ENCODE measurements around the gene ADD2. TPM values are rescaled to one million over a fixed set of nuclear protein-coding genes. Genes with fewer than 3 reads are reported as not detected.

Gene ADD2
- total RNA-seq, 1 donor from 2014 or later, result 1.1 TPM

DNA sequence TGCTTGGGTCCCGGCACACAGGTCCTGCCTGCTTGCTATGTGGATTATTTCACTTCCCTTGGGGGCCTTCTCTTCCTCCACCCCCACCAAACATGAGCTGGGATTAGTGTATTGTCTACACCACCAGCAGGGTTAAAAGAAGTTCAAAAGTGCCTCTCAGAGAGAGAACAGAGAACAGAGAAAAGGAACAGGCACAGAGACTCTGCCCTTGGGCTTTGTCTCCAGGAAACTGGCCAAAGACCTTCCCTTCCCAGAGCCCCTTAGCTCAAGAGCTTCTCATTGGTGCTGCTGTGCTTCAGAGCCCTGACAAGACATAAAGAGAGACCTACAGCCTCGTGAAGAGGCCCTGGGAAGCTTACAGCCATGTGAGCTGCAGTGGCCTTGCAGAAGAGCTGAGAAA is 29.5 kb upstream of the ADD2 start:
- Mint-ChIP-seq H3K4me3 (ENCODE audit: low read depth) (no peak overlapping the region), H3K27ac (no peak overlapping the region), H3K4me1 (ENCODE audit: low read depth) (no peaks in the 10 kb centered on the region), H3K36me3 (ENCODE audit: insufficient read depth) (no peaks in the 10 kb centered on the region), H3K9me3 (ENCODE audit: low read depth) (peaks cover 8% of the 10 kb centered on the region), H3K27me3 (peaks cover 67% of the 10 kb centered on the region)
- DNase-seq (ENCODE audit: low spot score, unreplicated experiment), result no peak
- TF ChIP-seq, protein P1, sequence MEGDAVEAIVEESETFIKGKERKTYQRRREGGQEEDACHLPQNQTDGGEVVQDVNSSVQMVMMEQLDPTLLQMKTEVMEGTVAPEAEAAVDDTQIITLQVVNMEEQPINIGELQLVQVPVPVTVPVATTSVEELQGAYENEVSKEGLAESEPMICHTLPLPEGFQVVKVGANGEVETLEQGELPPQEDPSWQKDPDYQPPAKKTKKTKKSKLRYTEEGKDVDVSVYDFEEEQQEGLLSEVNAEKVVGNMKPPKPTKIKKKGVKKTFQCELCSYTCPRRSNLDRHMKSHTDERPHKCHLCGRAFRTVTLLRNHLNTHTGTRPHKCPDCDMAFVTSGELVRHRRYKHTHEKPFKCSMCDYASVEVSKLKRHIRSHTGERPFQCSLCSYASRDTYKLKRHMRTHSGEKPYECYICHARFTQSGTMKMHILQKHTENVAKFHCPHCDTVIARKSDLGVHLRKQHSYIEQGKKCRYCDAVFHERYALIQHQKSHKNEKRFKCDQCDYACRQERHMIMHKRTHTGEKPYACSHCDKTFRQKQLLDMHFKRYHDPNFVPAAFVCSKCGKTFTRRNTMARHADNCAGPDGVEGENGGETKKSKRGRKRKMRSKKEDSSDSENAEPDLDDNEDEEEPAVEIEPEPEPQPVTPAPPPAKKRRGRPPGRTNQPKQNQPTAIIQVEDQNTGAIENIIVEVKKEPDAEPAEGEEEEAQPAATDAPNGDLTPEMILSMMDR (IDR thresholded peaks at IDR 0.05; ENCODE audit: unreplicated experiment), result no peak

DNA sequence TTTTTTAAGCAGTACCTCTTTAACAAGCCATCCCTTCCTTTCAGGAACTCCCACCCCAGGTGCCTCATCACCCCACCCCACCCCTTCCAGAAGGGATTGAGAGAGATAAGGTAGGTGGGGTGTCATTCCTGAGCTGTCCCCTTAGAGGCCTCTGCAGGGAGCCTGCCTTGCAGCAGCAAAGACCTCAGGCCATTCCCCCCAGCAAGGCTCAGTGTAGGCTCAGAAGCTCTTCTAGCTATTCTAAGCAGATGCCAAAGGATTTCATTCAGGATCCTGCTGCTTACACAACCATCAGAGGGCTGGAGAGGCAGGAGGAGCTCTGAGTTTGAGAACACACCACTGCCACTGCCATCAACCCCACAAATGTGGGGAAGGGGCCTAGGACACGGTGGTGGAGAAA is 28.3 kb upstream of the ADD2 start:
- Mint-ChIP-seq H3K27ac (no peak overlapping the region), H3K27me3 (peaks cover 72% of the 10 kb centered on the region), H3K4me1 (ENCODE audit: low read depth) (no peaks in the 10 kb centered on the region), H3K4me3 (ENCODE audit: low read depth) (no peak overlapping the region), H3K9me3 (ENCODE audit: low read depth) (peaks cover 8% of the 10 kb centered on the region), H3K36me3 (ENCODE audit: insufficient read depth) (no peaks in the 10 kb centered on the region)
- DNase-seq (ENCODE audit: low spot score, unreplicated experiment), result no peak
- TF ChIP-seq, protein P1 (IDR thresholded peaks at IDR 0.05; ENCODE audit: unreplicated experiment), result no peak

DNA sequence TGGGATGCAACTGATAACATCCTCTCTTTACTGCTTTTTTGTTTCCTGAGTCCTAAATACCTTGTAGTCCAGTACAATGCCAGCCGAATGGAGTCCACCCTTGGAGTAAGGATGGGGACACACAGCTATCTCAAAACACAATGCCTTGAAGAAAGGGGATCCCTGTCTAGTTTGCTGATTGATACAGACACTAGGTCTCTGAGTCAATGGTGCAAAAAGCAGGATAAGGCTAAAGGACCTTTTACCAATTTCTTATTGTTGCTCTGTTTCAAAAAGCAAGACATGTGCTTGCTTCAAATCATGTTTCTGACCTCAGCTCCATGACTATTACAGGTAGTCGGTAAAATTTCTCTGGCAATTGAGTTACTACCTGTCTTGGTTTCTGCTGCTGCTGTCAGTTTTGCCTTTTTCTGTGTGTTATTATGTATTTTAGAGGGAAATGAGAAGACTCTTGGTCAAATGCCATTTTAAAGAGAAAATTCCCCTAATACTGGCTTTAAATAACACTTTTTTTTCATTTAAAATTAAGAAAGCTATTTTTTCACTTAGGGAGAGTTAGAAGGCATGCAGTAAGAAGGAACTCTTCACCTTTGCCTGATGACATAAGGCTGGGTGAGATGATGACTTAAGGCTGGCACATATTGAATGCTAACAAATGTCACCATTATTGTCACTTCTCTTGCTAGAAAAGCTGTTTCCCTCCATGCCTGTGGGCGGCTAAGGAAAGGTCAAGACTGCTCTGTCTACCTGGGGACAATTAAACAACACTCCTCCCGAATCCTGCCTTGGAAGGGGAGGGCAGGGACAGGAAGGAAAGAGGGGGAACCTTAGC is 27.4 kb upstream of the ADD2 start:
- Mint-ChIP-seq H3K9me3 (ENCODE audit: low read depth) (peaks cover 8% of the 10 kb centered on the region), H3K27ac (no peak overlapping the region), H3K4me3 (ENCODE audit: low read depth) (no peak overlapping the region), H3K27me3 (peaks cover 71% of the 10 kb centered on the region), H3K36me3 (ENCODE audit: insufficient read depth) (no peaks in the 10 kb centered on the region), H3K4me1 (ENCODE audit: low read depth) (no peaks in the 10 kb centered on the region)
- TF ChIP-seq, protein P1 (IDR thresholded peaks at IDR 0.05; ENCODE audit: unreplicated experiment), result no peak
- no peak for DNase-seq (ENCODE audit: low spot score, unreplicated experiment)

DNA sequence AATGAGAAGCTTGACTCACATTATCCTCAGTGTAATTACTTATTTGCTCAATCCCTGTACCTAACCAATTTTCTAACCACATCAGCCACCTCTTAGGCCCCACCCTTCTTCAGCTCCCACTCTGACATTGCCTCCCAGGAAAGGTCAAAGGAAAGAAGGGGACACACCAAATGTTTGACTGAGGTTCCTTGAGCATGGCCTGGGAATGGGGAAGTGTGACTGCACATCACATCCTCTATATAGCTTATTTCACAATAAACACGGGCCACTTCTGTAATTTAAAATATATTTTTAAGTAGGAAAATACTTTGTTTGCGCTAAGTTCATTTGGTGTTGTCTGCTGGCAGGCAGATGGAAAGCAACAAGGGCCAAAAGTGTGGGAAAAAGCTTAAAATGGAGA is 25.4 kb upstream of the ADD2 start:
- H3K4me3 Mint-ChIP-seq (ENCODE audit: low read depth), result no peak overlapping the region
- DNase-seq (ENCODE audit: low spot score, unreplicated experiment), result no peak
- TF ChIP-seq, protein P1 (IDR thresholded peaks at IDR 0.05; ENCODE audit: unreplicated experiment), result no peak
- H3K27me3 Mint-ChIP-seq, result peaks cover 77% of the 10 kb centered on the region
- H3K27ac Mint-ChIP-seq, result no peak overlapping the region
- no peaks in the 10 kb centered on the region for H3K36me3 Mint-ChIP-seq (ENCODE audit: insufficient read depth)
- no peaks in the 10 kb centered on the region for H3K9me3 Mint-ChIP-seq (ENCODE audit: low read depth)
- H3K4me1 Mint-ChIP-seq (ENCODE audit: low read depth), result peaks cover 2% of the 10 kb centered on the region

DNA sequence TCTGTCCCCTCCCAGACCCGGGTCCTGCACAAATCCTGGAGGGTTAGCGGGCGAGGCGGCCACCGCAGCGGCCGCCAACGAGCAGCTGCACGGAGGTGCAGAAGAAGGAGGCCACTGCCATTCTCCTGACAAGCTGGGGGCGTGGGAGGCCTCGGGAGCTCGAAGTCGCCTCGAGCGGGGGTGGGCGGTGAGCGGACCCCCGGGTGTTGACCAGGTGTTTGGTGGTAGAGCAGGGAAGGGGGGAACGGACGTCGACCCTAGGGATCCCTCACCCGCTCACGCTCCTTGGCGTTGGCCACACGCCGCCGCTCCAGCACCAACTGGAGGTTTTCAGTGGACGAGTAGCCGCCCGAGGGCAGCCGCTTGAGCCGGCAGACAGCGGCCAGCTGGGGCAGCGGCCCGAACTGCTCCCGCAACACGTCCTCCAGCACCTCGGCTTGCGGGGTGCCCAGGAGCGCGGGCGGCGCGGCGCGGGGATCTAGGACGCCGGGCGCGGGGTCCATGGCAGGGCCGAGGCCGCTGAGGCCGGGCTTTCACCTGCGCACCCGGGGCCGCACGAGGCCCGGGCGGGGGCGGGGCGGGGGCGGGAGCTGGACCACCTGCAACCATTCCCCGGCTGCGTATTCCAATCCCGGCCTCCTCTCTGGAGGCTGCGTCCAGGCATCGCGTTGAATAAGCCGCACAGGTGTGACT is 22.3 kb upstream of the ADD2 start, which contains the start of gene FIGLA:
FIGLA (minus strand) TSS at position 508 of the 693 bp plus-strand sequence; CDS start at position 503, 5 bp downstream.
- H3K27ac Mint-ChIP-seq, result peak within 1 kb of the TSS; percentile 79

More for the DNA sequence above, 22.3 kb upstream of the ADD2 start, which contains the start of gene FIGLA:
- H3K27me3 Mint-ChIP-seq, result peaks cover 83% of the 10 kb centered on the region
- TF ChIP-seq, protein P1 (IDR thresholded peaks at IDR 0.05; ENCODE audit: unreplicated experiment), result no peak
- peaks cover 4% of the 10 kb centered on the region for H3K4me1 Mint-ChIP-seq (ENCODE audit: low read depth)
- H3K9me3 Mint-ChIP-seq (ENCODE audit: low read depth), result no peaks in the 10 kb centered on the region
- H3K36me3 Mint-ChIP-seq (ENCODE audit: insufficient read depth), result no peaks in the 10 kb centered on the region
- peak within 1 kb of the TSS; percentile 29 for H3K4me3 Mint-ChIP-seq (ENCODE audit: low read depth)
- peak; percentile 11 for DNase-seq (ENCODE audit: low spot score, unreplicated experiment)
